PC-9 (cell line): ENCODE results near the gene SCN2B.

Experiments used
- EZH2 ChIP-seq: fragments of 200-600 bp; sonication (generic); IDR thresholded peaks from 2 replicates; pipeline ENCODE4 v1.8.0; 2017; ENCODE audit warnings: antibody characterized with exemption, low read depth
- TF ChIP-seq, protein P1 (sequence below): fragments of 200-600 bp; sonication (generic); conservative IDR thresholded peaks from 2 replicates; pipeline ENCODE4 v1.6.1; 2017; ENCODE audit warnings: mixed run types, antibody characterized with exemption, mild to moderate bottlenecking, moderate library complexity

DNA sequence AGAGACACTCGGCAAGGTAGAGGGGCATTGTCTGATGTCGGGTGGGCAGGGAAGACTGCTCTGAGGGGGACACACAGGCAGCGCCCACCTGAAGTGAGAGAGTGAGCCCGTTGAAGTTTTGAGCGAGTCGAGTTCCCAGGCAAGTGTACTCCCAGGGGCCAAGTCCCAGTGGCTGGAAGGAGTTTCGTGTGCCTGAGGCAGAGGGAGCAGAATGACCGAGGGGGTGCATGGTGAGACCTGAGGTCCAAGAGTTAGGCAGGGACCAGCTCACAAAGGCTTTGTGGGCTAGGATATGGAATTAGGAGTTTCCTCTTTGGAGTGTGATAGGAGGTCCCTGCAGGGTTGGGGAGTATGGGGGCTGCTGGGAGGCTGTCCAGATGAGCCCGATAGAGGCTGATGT lies 6.2 kb downstream of the SCN2B start:
- TF ChIP-seq, protein P1, sequence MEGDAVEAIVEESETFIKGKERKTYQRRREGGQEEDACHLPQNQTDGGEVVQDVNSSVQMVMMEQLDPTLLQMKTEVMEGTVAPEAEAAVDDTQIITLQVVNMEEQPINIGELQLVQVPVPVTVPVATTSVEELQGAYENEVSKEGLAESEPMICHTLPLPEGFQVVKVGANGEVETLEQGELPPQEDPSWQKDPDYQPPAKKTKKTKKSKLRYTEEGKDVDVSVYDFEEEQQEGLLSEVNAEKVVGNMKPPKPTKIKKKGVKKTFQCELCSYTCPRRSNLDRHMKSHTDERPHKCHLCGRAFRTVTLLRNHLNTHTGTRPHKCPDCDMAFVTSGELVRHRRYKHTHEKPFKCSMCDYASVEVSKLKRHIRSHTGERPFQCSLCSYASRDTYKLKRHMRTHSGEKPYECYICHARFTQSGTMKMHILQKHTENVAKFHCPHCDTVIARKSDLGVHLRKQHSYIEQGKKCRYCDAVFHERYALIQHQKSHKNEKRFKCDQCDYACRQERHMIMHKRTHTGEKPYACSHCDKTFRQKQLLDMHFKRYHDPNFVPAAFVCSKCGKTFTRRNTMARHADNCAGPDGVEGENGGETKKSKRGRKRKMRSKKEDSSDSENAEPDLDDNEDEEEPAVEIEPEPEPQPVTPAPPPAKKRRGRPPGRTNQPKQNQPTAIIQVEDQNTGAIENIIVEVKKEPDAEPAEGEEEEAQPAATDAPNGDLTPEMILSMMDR = no peak
- no peak for TF ChIP-seq EZH2
